C4-2B (cell line): Measurements from ENCODE around the gene LMOD3.

Experiments used
- H3K27ac ChIP-seq: fragments of 450-650 bp; 2 replicates; pipeline ENCODE4 v1.5.1; 2017
- CTCF ChIP-seq: fragments of 450-650 bp; conservative IDR thresholded peaks from 2 replicates; pipeline ENCODE4 v1.5.1; 2017; ENCODE audit warnings: mild to moderate bottlenecking
- ZFX ChIP-seq: fragments of 450-650 bp; IDR thresholded peaks from 2 replicates; pipeline ENCODE4 v1.6.1; 2017

LMOD3 gene

GRCh38 chr3:69058947-69059224 lies 63.5 kb downstream of the LMOD3 start:
- TF ChIP-seq CTCF (no peak), ZFX (no peak)
- no peak overlapping the region for H3K27ac ChIP-seq

GRCh38 chr3:69058180-69058946 lies 64.0 kb downstream of the LMOD3 start:
- H3K27ac ChIP-seq, result no peak overlapping the region
- TF ChIP-seq ZFX (no peak), CTCF (no peak)
